PC-3 (cell line): Measurements from ENCODE around the gene SLC6A4. TPM values are rescaled to one million over a fixed set of nuclear protein-coding genes. Genes with fewer than 3 reads are reported as not detected.

Experiments
- ATAC-seq: fragments of 200-7000 bp; cut with Tn5 transposase; 2 replicates; pipeline ENCODE4 v1.9.1; 2020; ENCODE audit warnings: mild to moderate bottlenecking, moderate library complexity
- BruUV-seq: library from RNA; stranded (reverse); fragments of 400-500 nt; replicated peaks from 2 replicates; lab custom pipeline; 2021; lab: Mats Ljungman, UMichigan
- CTCF ChIA-PET: fragments of 300-600 bp; sonication (Branson Sonifier 250); formaldehyde crosslinking; loops from one replicate; lab custom pipeline; 2022; ENCODE audit warnings: antibody characterized with exemption; lab: Charles Lee
- POLR2A ChIA-PET: fragments of 300-600 bp; sonication (Branson Sonifier 250); formaldehyde crosslinking; loops from one replicate; lab custom pipeline; 2022; ENCODE audit warnings: antibody characterized with exemption; ENCODE audit not compliant: unreplicated experiment; lab: Charles Lee
- DNase-seq: peaks from one replicate; pipeline ENCODE4 v3.0.0-alpha.2; 2015
- H2AFZ ChIP-seq: fragments of 300-600 bp; sonication (generic); 2 replicates; pipeline ENCODE4 v1.6.0; 2016; ENCODE audit warnings: antibody characterized with exemption, low read length
- H3F3A ChIP-seq: fragments of 300-600 bp; sonication (generic); one replicate; pipeline ENCODE4 v1.6.0; 2017; ENCODE audit warnings: antibody characterized with exemption, low read length, control low read depth, mild to moderate bottlenecking; ENCODE audit not compliant: unreplicated experiment
- H3K27ac ChIP-seq: fragments of 300-600 bp; sonication (generic); 2 replicates; pipeline ENCODE4 v1.5.1; 2016; ENCODE audit warnings: mild to moderate bottlenecking, low read length
- H3K27me3 ChIP-seq: fragments of 300-600 bp; sonication (generic); 2 replicates; pipeline ENCODE4 v1.6.1; 2016; ENCODE audit warnings: low read length, mixed read lengths
- H3K36me3 ChIP-seq: fragments of 300-600 bp; sonication (generic); 2 replicates; pipeline ENCODE4 v1.6.1; 2016; ENCODE audit warnings: low read depth, mixed run types, low read length, mixed read lengths
- H3K4me1 ChIP-seq: fragments of 300-600 bp; sonication (generic); 2 replicates; pipeline ENCODE4 v1.5.1; 2016; ENCODE audit warnings: low read length; ENCODE audit not compliant: insufficient read depth
- H3K4me2 ChIP-seq: fragments of 300-600 bp; sonication (generic); 2 replicates; pipeline ENCODE4 v1.6.0; 2016; ENCODE audit warnings: low read length
- H3K4me3 ChIP-seq: fragments of 300-600 bp; sonication (generic); 2 replicates; pipeline ENCODE4 v1.5.1; 2016; ENCODE audit warnings: mild to moderate bottlenecking, low read length, mixed read lengths
- H3K79me2 ChIP-seq: fragments of 300-600 bp; sonication (generic); 2 replicates; pipeline ENCODE4 v1.6.1; 2017; ENCODE audit warnings: low read length, mixed read lengths
- H3K9ac ChIP-seq: fragments of 300-600 bp; sonication (generic); 2 replicates; pipeline ENCODE4 v1.6.0; 2016; ENCODE audit warnings: mild to moderate bottlenecking, low read length
- H3K9me2 ChIP-seq: fragments of 300-600 bp; sonication (generic); replicated peaks from 2 replicates; pipeline ENCODE4 v1.6.1; 2016; ENCODE audit warnings: mixed run types, low read length, mixed read lengths
- H3K9me3 ChIP-seq: fragments of 300-600 bp; sonication (generic); 2 replicates; pipeline ENCODE4 v1.6.1; 2016; ENCODE audit warnings: low read length, mixed read lengths
- H4K20me1 ChIP-seq: fragments of 300-600 bp; sonication (generic); 2 replicates; pipeline ENCODE4 v1.6.1; 2016; ENCODE audit warnings: low read length, mixed read lengths
- CTCF ChIP-seq: fragments of 300-600 bp; sonication (generic); conservative IDR thresholded peaks from 2 replicates; pipeline ENCODE4 v1.5.1; 2017; ENCODE audit warnings: antibody characterized with exemption, low read depth, mild to moderate bottlenecking, low read length
- EZH2 ChIP-seq: fragments of 300-600 bp; sonication (generic); IDR thresholded peaks from one replicate; pipeline ENCODE4 v1.6.1; 2017; ENCODE audit warnings: antibody characterized with exemption, mild to moderate bottlenecking, low read length; ENCODE audit not compliant: unreplicated experiment
- EZH2phosphoT487 ChIP-seq: fragments of 300-600 bp; sonication (generic); IDR thresholded peaks from 2 replicates; pipeline ENCODE4 v1.6.1; 2018; ENCODE audit warnings: mild to moderate bottlenecking, antibody characterized with exemption, low read length, borderline replicate concordance
- intact Hi-C: fragments of 100-400 bp; cut with micrococcal nuclease; formaldehyde crosslinking; loops from 2 replicates; pipeline ENCODE4 v1.9.0; 2023
- total RNA-seq: library from RNA; depleted of rRNA; stranded (reverse); fragments of >200 nt; gene quantifications from 2 replicates; pipeline ENCODE4 v1.2.3, GENCODE V29; 2014

SLC6A4 gene
- total RNA-seq, 1 experiment from 2014 or later: not detected

GRCh38 chr17:30238003-30238344 lies 2.5 kb upstream of the SLC6A4 start:
- intact Hi-C loops: no loop called here
- H2AFZ ChIP-seq: no peak overlapping the region
- no peak overlapping the region for H3K9ac ChIP-seq
- H3K36me3 ChIP-seq: no peaks in the 10 kb centered on the region
- POLR2A ChIA-PET: no interaction called here
- no peaks in the 10 kb centered on the region for H3K9me3 ChIP-seq
- TF ChIP-seq CTCF: no peak
- no peak for TF ChIP-seq EZH2
- no peak for TF ChIP-seq EZH2phosphoT487
- no peaks in the 10 kb centered on the region for H3K4me1 ChIP-seq
- ATAC-seq (no peak), DNase-seq (no peak)
- no peaks in the 10 kb centered on the region for H3K79me2 ChIP-seq
- no peaks in the 10 kb centered on the region for H4K20me1 ChIP-seq
- CTCF ChIA-PET: no interaction called here
- H3K9me2 ChIP-seq: no peaks in the 10 kb centered on the region
- peaks cover 34% of the 10 kb centered on the region for H3K27me3 ChIP-seq
- no TSS peak for BruUV-seq
- H3F3A ChIP-seq: no peaks in the 10 kb centered on the region
- no peak overlapping the region for H3K4me2 ChIP-seq
- H3K27ac ChIP-seq: no peak overlapping the region
- H3K4me3 ChIP-seq: no peak overlapping the region

GRCh38 chr17:30237296-30238002 lies 2.0 kb upstream of the SLC6A4 start:
- H3K79me2 ChIP-seq: no peaks in the 10 kb centered on the region
- H3K36me3 ChIP-seq: no peaks in the 10 kb centered on the region
- no peak overlapping the region for H3K9ac ChIP-seq
- CTCF ChIA-PET: interaction anchor here (0.5 to 1.0 kb wide), 4 partner anchors 99 to 139 kb away, joined by 4 to 32 read pairs (median 4); no protein-coding TSS in a partner anchor
- H3K27me3 ChIP-seq: peaks cover 40% of the 10 kb centered on the region
- no peaks in the 10 kb centered on the region for H3K4me1 ChIP-seq
- DNase-seq: no peak
- no peak overlapping the region for H3K27ac ChIP-seq
- H3F3A ChIP-seq: no peaks in the 10 kb centered on the region
- no peak overlapping the region for H2AFZ ChIP-seq
- no peak overlapping the region for H3K4me2 ChIP-seq
- no TSS peak for BruUV-seq
- no peaks in the 10 kb centered on the region for H4K20me1 ChIP-seq
- H3K4me3 ChIP-seq: no peak overlapping the region
- TF ChIP-seq CTCF (no peak), EZH2phosphoT487 (no peak), EZH2 (no peak)
- POLR2A ChIA-PET: no interaction called here
- no peaks in the 10 kb centered on the region for H3K9me2 ChIP-seq
- no peak for ATAC-seq
- intact Hi-C loops: loop anchor here (2.0 kb wide), 1 partner anchor 133 kb away; no protein-coding TSS in a partner anchor
- H3K9me3 ChIP-seq: no peaks in the 10 kb centered on the region

GRCh38 chr17:30236766-30237165 lies 1.3 kb upstream of the SLC6A4 start:
- intact Hi-C loops: loop anchor here (1.0 to 2.0 kb wide), 2 partner anchors 111 to 132 kb away; no protein-coding TSS in a partner anchor
- no TSS peak for BruUV-seq
- Histone ChIP-seq H3K36me3 (no peaks in the 10 kb centered on the region), H3K9me3 (no peaks in the 10 kb centered on the region), H3K4me2 (peak overlapping the region; percentile 60), H2AFZ (0 out of 2 replicates have a peak overlapping the region, but pooled peaks have one; percentile 45), H3K79me2 (no peaks in the 10 kb centered on the region), H4K20me1 (no peaks in the 10 kb centered on the region), H3K4me1 (no peaks in the 10 kb centered on the region), H3F3A (no peaks in the 10 kb centered on the region), H3K4me3 (no peak overlapping the region), H3K9me2 (no peaks in the 10 kb centered on the region), H3K27ac (no peak overlapping the region), H3K27me3 (peaks cover 40% of the 10 kb centered on the region), H3K9ac (no peak overlapping the region)
- ATAC-seq (peak; percentile 83), DNase-seq (peak; percentile 39)
- no peak for TF ChIP-seq EZH2
- TF ChIP-seq CTCF: peak; percentile 38
- TF ChIP-seq EZH2phosphoT487: no peak
- ChIA-PET CTCF (interaction anchor here (0.5 to 1.0 kb wide), 6 partner anchors 90 to 138 kb away, joined by 4 to 32 read pairs (median 4); no protein-coding TSS in a partner anchor), POLR2A (no interaction called here)
